T-helper 22 cell (primary cell): ENCODE measurements around the gene GGCT.

Source experiments
- DNase-seq: peaks from one replicate; pipeline ENCODE4 v3.0.0-alpha.2; 2020; ENCODE audit warnings: low read depth

The GGCT gene

GRCh38 chr7:30478349-30479201, 26.1 kb downstream of the GGCT start, which contains the start of gene NOD1:
TSS of gene NOD1 (minus strand) at chr7:30478784. CDS start at chr7:30456921, 21,863 bp downstream.
- DNase-seq = peak; percentile 39

- no peak for DNase-seq
These were observed 28.0 kb downstream of the GGCT start for GRCh38 chr7:30476459-30477145.

- no peak for DNase-seq
These were observed 29.0 kb downstream of the GGCT start for GRCh38 chr7:30475580-30475979.

GRCh38 chr7:30474893-30475292, 29.7 kb downstream of the GGCT start:
- no peak for DNase-seq

DNA sequence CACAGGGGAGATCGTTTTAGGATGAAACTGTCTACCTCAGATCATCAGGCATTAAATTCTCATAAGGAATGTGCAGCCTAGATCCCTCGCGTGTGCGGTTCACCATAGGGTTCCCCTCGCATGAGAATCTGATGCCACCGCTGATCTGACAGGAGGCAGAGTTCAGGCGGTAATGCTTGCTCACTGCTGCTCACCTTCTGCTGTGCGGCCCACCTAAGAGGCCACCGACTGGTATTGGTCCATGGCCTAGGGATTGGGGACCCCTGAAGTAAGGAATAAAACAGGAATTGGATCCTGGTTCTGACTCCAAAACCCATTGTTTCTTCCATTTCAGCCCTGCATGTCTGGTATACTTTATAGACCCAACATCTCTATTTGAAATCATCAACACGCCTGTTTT, 30.1 kb downstream of the GGCT start:
- no peak for DNase-seq

- no peak for DNase-seq
These were observed 30.7 kb downstream of the GGCT start for GRCh38 chr7:30473903-30474302.

- no peak for DNase-seq
These were observed 31.5 kb downstream of the GGCT start for GRCh38 chr7:30472784-30473775.

DNA sequence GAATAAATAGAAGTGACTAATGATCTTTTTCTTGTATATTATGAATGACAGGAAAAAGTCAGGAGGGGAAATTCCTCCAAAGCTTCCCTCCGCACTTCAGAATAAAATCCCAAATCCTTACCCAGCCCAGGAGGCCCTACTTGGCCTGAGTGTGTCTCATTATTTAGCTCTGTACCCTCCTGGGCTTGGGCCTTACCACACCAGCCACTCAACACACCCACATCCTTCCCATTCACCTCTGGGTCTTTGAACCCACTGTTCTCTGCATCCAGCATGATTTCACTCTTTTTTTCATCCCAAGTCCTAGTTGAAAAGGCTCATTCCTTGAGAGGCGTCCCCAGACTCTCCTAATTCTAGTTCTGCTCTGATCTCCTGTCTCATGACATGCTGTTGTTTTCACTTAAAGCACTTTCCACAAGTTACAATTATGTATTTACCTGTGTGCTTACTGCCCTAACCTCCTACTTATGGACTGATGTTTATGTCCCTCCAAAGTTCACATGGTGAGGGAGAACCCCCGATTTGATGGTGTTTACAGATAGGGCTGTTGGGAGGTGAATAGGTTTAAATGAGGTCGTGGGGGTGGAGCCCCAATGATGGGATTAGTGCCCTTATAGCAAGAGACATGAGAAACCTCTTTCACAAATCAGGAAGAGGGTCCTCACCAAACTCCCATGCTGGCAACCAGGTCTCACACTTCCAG, 32.4 kb downstream of the GGCT start:
- DNase-seq = no peak

DNA sequence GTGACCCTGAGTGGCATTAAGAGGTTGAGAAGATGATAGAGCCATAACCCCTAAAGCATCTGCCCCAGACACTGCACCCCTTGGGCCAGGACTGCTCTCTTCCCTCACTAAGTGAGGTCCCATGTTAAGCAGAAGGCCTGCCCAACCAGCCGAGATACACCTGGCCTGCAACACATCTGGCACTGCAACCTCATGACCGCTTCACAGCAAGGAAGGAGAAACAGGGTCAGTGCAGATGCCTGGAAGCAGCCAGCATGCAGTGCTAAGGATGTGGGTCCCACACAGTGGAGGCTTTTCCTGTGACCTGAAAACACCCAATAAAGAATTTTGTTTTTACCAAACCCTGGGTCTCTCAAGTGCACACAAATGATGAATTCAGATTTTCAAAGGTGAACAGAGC, 33.4 kb downstream of the GGCT start:
- DNase-seq = no peak

- no peak for DNase-seq
These were observed 33.9 kb downstream of the GGCT start for GRCh38 chr7:30470771-30471170.

DNA sequence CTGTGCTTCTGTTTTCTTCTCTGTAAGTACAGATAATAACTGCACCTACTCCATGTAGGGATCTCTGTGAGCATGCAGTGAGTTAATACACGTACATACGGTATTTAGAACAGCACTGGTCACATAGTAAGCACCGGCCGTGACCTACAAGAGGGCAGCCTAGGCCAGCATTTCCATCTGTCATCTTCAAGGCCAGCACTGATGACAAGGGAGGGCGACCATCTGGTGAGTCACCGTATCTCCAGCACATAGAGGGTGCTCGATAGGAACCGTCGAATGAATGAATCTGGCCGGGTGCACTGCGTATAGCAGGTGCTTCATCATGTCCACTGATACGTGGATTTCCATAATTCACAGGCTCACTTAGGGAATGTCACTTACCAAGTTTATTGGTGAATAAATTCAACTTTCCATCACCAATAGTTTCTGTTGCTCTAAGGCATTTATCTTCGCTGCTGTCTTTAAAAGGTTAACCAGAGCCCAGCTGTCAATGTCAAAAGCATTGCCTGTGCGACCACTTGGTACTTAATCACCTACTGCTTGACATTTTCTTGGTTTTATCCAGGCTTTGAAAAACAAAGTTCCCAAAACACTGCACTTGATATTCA, 34.4 kb downstream of the GGCT start:
- DNase-seq = no peak

DNA sequence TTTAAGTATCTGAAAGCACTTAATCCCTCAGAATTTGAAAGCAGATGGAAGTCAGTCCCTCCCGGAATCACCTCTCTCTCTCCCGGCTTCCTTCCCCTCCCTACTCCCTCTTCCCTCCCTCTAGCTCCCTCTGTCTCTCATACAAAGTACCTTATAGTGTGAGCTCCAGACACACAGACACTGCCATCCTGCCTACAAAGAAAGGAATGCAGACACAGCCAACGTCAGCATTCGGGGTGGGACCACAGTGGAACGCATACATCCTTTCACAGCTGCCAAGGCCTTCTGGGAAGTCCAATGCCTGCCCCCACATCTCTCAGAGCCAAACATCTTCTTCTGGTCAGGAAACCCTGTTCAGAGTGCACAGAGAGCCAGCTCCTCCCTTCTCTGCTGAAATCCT, 35.3 kb downstream of the GGCT start:
- no peak for DNase-seq

GRCh38 chr7:30468791-30469190, 35.8 kb downstream of the GGCT start:
- no peak for DNase-seq

- DNase-seq = no peak
These were observed 36.6 kb downstream of the GGCT start for GRCh38 chr7:30468041-30468440.

DNA sequence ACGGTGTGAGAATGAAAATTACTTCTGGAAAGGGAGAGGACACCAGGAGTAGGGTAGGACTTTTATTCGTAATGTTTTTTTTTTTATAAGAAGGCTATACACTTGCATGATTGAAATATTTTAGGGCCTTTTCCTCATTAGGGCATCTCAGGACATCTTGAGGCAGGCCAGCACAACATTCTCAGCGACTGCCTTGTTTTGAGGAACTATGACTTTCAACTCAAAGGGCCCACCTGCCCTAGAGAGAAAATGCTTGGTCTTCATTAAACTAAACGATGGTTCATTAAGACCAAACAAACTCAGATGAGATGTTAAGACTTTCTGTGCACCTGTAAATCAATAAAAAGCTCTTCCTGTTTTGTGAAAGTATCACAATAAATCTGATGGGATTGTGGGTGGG, 37.4 kb downstream of the GGCT start:
- no peak for DNase-seq

GRCh38 chr7:30466266-30466665, 38.4 kb downstream of the GGCT start:
- DNase-seq = no peak

DNA sequence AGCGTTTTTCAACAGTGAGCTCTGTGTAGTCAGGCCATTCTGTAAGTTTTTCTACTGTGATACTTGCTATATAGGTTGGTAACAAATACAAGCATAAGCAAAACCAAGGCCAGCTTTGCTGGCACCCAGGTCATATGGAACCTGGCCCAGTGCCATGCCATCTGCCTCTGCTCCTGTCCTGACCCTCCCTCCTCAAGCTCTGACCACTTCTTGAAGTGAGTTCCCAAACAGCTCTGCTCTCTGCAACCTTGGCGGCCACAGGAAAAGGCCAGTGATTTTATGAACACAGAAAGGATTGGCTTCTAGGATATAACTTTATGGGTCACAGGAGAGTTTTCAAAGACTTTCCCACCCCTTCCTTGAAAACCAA, 38.8 kb downstream of the GGCT start:
- DNase-seq = no peak

DNA sequence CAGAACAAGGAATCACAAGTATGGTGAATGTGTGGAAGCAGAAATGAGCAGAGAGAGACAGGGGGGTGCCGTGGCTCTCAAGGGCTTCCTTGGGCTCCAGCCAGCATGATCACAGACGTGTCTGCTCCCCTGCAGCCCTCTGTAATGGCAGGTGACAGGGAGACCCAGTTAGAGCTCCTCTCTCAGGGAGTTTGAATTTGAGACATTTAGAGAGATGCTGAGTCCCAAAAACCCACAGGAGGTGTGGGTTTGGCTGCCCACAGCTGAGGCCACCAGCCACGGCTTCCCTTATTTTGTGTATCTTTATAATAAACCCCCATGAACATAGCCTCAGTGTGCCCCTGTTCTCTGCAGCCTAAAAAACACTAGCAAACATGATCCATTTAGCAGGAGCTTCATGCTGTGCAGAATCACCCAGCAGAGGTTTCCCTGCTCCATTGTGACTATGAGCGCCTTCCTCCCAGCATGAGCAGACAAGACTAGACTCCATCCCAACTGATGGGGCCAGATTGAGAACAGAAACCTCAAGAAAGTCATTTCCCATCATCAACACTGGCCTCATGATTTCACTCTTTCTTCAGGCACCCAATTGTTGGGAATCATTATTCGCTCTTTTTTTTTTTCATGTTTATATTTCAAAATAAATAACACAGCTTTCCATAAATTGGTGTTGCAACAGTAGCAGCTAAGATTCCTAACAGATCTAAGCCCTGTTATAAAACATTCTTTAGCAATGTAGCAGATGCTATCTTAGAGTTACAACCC, 39.4 kb downstream of the GGCT start:
- DNase-seq = no peak

DNA sequence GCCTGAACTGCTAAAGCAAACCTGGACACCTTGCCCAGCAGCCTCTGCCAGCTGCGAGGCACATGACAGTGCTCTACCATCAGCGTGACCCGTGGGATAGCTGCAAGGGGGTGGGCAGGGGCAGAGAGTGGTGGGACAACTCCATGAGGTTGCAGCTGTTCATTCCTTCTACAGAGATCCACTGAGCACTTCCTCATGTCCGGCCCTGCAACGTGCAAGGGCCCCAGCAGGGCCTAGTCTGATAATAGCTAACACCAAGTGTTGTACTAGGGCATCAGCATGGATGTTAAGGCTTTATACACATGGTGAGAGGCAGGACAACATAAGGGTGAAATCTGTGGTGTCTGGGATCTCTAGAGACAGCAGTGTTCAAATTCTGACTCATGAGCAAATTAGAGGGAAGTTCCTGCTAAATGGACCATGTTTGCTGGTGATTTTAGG, 40.4 kb downstream of the GGCT start:
- no peak for DNase-seq

GRCh38 chr7:30463405-30464145, 41.1 kb downstream of the GGCT start:
- no peak for DNase-seq
